SK-N-SH (cell line): ENCODE results near the gene PYGB. TPM values are rescaled to one million over a fixed set of nuclear protein-coding genes. Genes with fewer than 3 reads are reported as not detected.
A peak's percentile ranks its signal among the peaks of the same experiment; 100 is the strongest.

ENCODE experiments used
- CTCF ChIA-PET: fragments of 300-600, 350-600 bp; formaldehyde crosslinking; extraction: SDS; loops from one replicate; lab custom pipeline; 2021; lab: Yijun Ruan, JAX
- POLR2A ChIA-PET: fragments of 350-600 bp; sonication (Branson Sonifier 250); formaldehyde crosslinking; extraction: SDS; loops from one replicate; lab custom pipeline; 2020; ENCODE audit warnings: antibody characterized with exemption, inconsistent platforms; lab: Yijun Ruan, JAX
- DNase-seq: peaks from one replicate; pipeline ENCODE4 v3.0.0; 2012
- H2AFZ ChIP-seq: fragments of 200-600 bp; sonication (generic); 2 replicates; pipeline ENCODE4 v1.8.1; 2016; ENCODE audit warnings: antibody characterized with exemption, mild to moderate bottlenecking, low read depth
- H3F3A ChIP-seq: fragments of 200-600 bp; sonication (generic); replicated peaks from 2 replicates; pipeline ENCODE3; 2016; ENCODE audit warnings: antibody characterized with exemption, mild to moderate bottlenecking; ENCODE audit not compliant: insufficient read depth
- H3K27ac ChIP-seq, 2 experiments: fragments of 200-500 bp in 1 of 2; fragments of 200-600 bp in 1 of 2; sonication (Bioruptor generic) in 1 of 2; sonication (generic), shearing (Covaris generic) in 1 of 2; 2 replicates each; pipeline versions ENCODE4 v1.5.1 to v1.6.1; 2014 to 2016; ENCODE audit warnings: low read depth in 2 of 2, inconsistent platforms in 1 of 2, low read length in 1 of 2, mild to moderate bottlenecking in 1 of 2, mixed read lengths in 1 of 2
- H3K27me3 ChIP-seq: fragments of 200-600 bp; sonication (generic), shearing (Covaris generic); 2 replicates; pipeline ENCODE4 v1.6.1; 2016; ENCODE audit warnings: mixed run types; ENCODE audit not compliant: insufficient read depth
- H3K36me3 ChIP-seq, 2 experiments: fragments of 200-500 bp in 1 of 2; fragments of 200-600 bp in 1 of 2; sonication (Bioruptor generic) in 1 of 2; sonication (generic) in 1 of 2; replicated peaks in 1 of 2; 2 replicates each; pipeline versions ENCODE3 to v1.5.1; 2014 to 2016; ENCODE audit warnings: low read length in 1 of 2, mild to moderate bottlenecking in 1 of 2; ENCODE audit not compliant: insufficient read depth in 2 of 2, control insufficient read depth in 1 of 2
- H3K4me1 ChIP-seq, 2 experiments: fragments of 200-500 bp in 1 of 2; fragments of 200-600 bp in 1 of 2; sonication (Bioruptor generic) in 1 of 2; sonication (generic), shearing (Covaris generic) in 1 of 2; 2 replicates each; pipeline versions ENCODE4 v1.5.1 to v1.6.1; 2014 to 2016; ENCODE audit warnings: low read depth in 1 of 2, low read length in 1 of 2, mixed run types in 1 of 2; ENCODE audit not compliant: insufficient read depth in 2 of 2, control insufficient read depth in 1 of 2
- H3K4me2 ChIP-seq: fragments of 200-600 bp; sonication (generic), shearing (Covaris generic); 2 replicates; pipeline ENCODE4 v1.6.1; 2017; ENCODE audit warnings: mixed run types
- H3K4me3 ChIP-seq, 2 experiments: fragments of 200-500 bp in 1 of 2; fragments of 200-600 bp in 1 of 2; sonication (Bioruptor generic) in 1 of 2; sonication (generic), shearing (Covaris generic) in 1 of 2; 2 replicates each; pipeline versions ENCODE4 v1.5.1 to v1.8.1; 2014 to 2016; ENCODE audit warnings: low read depth in 2 of 2, inconsistent platforms in 1 of 2, low read length in 1 of 2, mild to moderate bottlenecking in 1 of 2, mixed read lengths in 1 of 2, moderate library complexity in 1 of 2
- H3K79me2 ChIP-seq: fragments of 200-600 bp; sonication (generic); 2 replicates; pipeline ENCODE4 v1.8.1; 2017; ENCODE audit warnings: mild to moderate bottlenecking; ENCODE audit not compliant: insufficient read depth
- H3K9ac ChIP-seq: fragments of 200-600 bp; sonication (generic); 2 replicates; pipeline ENCODE4 v1.6.1; 2017; ENCODE audit warnings: mixed run types
- H3K9me2 ChIP-seq: fragments of 200-600 bp; sonication (generic); 2 replicates; pipeline ENCODE4 v1.6.1; 2017; ENCODE audit warnings: mixed run types
- H3K9me3 ChIP-seq: fragments of 200-600 bp; sonication (generic); 2 replicates; pipeline ENCODE4 v1.6.1; 2017; ENCODE audit warnings: mixed run types, mild to moderate bottlenecking, moderate library complexity
- H4K20me1 ChIP-seq: fragments of 200-600 bp; sonication (generic); 2 replicates; pipeline ENCODE4 v1.6.1; 2017; ENCODE audit warnings: mild to moderate bottlenecking, mixed run types; ENCODE audit not compliant: insufficient read depth
- CHD2 ChIP-seq: fragments of 150-350 bp; IDR thresholded peaks from 2 replicates; pipeline ENCODE4 v1.6.1; 2018; ENCODE audit warnings: low read length; ENCODE audit not compliant: partially characterized antibody
- GABPA ChIP-seq: IDR thresholded peaks from 2 replicates; pipeline ENCODE4 v1.4.0; 2012; ENCODE audit warnings: low read depth, mild to moderate bottlenecking
- NFIC ChIP-seq: IDR thresholded peaks from 2 replicates; pipeline ENCODE4 v1.4.0; 2012; ENCODE audit warnings: borderline replicate concordance
- NRF1 ChIP-seq: IDR thresholded peaks from 2 replicates; pipeline ENCODE4 v1.6.1; 2012; ENCODE audit warnings: low read depth, mild to moderate bottlenecking, low read length
- POLR2AphosphoS5 ChIP-seq: IDR thresholded peaks from 2 replicates; pipeline ENCODE4 v1.6.1; 2012; ENCODE audit warnings: low read depth, low read length
- RAD21 ChIP-seq: IDR thresholded peaks from 2 replicates; pipeline ENCODE4 v1.6.1; 2012; ENCODE audit warnings: mild to moderate bottlenecking, low read length
- RCOR1 ChIP-seq: fragments of 150-350 bp; IDR thresholded peaks from 2 replicates; pipeline ENCODE4 v1.6.1; 2017; ENCODE audit warnings: antibody characterized with exemption, low read length
- SIN3A ChIP-seq: IDR thresholded peaks from 2 replicates; pipeline ENCODE4 v1.6.1; 2012; ENCODE audit warnings: low read depth, mild to moderate bottlenecking, low read length, moderate library complexity, borderline replicate concordance
- SMC3 ChIP-seq: IDR thresholded peaks from 2 replicates; pipeline ENCODE4 v1.6.1; 2012; ENCODE audit warnings: low read depth, low read length, improper control_type of control experiment
- WGBS: methylation state at CpG from one replicate; pipeline ENCODE4 v1.1.6; 2017; ENCODE audit warnings: low lambda C conversion rate; 5-methylcytosine and 5-hydroxymethylcytosine counted together
- polyA plus RNA-seq, 3 experiments: library from polyadenylated mRNA; depleted of rRNA; stranded (reverse); fragments of >200 nt; gene quantifications; 2 replicates each; pipeline ENCODE4 v1.2.3, GENCODE V29; 2012
- TF ChIP-seq, protein P1 (sequence below): IDR thresholded peaks from 2 replicates; pipeline ENCODE4 v1.4.0; 2012; ENCODE audit warnings: low read depth, borderline replicate concordance
- TF ChIP-seq, protein P2 (sequence below): IDR thresholded peaks from 2 replicates; pipeline ENCODE4 v1.6.1; 2012; ENCODE audit warnings: mild to moderate bottlenecking, low read depth, low read length, moderate library complexity

Gene PYGB
- polyA plus RNA-seq, 1 of the 3 experiments (the other 2 are of a cell fraction), result 35.8 TPM

DNA sequence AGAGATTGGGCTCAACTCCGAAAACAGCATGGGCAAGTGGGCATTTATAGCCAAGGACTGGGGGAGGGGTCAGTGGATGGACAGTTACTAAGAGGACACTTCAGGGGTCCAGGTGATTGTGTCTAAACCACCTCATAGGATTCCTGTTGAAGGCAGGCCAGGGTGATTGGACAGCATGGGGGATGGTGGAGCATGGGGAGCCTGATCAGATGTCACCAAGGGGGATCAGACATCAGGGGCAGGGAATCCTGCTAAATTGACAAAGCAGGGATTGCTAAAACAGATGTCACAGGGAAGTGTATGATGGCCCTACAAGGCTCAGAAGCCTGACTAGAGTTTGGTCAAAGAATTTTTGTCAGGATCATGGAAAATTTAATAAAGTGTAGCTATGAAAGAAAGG, 2.4 kb upstream of the PYGB start:
- Histone ChIP-seq H3K9me3 (no peaks in the 10 kb centered on the region), H3K79me2 (peaks cover 21% of the 10 kb centered on the region), H3K36me3 (peaks cover 0 to 4% of the 10 kb centered on the region in 2 experiments), H3F3A (peaks cover 14% of the 10 kb centered on the region), H2AFZ (no peak overlapping the region), H3K9me2 (no peaks in the 10 kb centered on the region), H4K20me1 (peaks cover 13% of the 10 kb centered on the region), H3K4me3 (no peak overlapping the region), H3K4me1 (peaks cover 6 to 31% of the 10 kb centered on the region in 2 experiments), H3K9ac (no peak overlapping the region), H3K27ac (no peak overlapping the region), H3K27me3 (no peaks in the 10 kb centered on the region), H3K4me2 (no peak overlapping the region)
- TF ChIP-seq, protein P1, sequence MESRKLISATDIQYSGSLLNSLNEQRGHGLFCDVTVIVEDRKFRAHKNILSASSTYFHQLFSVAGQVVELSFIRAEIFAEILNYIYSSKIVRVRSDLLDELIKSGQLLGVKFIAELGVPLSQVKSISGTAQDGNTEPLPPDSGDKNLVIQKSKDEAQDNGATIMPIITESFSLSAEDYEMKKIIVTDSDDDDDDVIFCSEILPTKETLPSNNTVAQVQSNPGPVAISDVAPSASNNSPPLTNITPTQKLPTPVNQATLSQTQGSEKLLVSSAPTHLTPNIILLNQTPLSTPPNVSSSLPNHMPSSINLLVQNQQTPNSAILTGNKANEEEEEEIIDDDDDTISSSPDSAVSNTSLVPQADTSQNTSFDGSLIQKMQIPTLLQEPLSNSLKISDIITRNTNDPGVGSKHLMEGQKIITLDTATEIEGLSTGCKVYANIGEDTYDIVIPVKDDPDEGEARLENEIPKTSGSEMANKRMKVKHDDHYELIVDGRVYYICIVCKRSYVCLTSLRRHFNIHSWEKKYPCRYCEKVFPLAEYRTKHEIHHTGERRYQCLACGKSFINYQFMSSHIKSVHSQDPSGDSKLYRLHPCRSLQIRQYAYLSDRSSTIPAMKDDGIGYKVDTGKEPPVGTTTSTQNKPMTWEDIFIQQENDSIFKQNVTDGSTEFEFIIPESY, result no peak
- TF ChIP-seq SIN3A (no peak), POLR2AphosphoS5 (no peak), RCOR1 (no peak), GABPA (no peak), RAD21 (no peak), NRF1 (no peak), NFIC (no peak), SMC3 (no peak), CHD2 (no peak)
- TF ChIP-seq, protein P2, sequence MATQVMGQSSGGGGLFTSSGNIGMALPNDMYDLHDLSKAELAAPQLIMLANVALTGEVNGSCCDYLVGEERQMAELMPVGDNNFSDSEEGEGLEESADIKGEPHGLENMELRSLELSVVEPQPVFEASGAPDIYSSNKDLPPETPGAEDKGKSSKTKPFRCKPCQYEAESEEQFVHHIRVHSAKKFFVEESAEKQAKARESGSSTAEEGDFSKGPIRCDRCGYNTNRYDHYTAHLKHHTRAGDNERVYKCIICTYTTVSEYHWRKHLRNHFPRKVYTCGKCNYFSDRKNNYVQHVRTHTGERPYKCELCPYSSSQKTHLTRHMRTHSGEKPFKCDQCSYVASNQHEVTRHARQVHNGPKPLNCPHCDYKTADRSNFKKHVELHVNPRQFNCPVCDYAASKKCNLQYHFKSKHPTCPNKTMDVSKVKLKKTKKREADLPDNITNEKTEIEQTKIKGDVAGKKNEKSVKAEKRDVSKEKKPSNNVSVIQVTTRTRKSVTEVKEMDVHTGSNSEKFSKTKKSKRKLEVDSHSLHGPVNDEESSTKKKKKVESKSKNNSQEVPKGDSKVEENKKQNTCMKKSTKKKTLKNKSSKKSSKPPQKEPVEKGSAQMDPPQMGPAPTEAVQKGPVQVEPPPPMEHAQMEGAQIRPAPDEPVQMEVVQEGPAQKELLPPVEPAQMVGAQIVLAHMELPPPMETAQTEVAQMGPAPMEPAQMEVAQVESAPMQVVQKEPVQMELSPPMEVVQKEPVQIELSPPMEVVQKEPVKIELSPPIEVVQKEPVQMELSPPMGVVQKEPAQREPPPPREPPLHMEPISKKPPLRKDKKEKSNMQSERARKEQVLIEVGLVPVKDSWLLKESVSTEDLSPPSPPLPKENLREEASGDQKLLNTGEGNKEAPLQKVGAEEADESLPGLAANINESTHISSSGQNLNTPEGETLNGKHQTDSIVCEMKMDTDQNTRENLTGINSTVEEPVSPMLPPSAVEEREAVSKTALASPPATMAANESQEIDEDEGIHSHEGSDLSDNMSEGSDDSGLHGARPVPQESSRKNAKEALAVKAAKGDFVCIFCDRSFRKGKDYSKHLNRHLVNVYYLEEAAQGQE, result no peak
- ChIA-PET CTCF (interaction anchor here (1.1 to 6.4 kb wide), 2 partner anchors 66 to 153 kb away, joined by 3 to 28 read pairs; no protein-coding TSS in a partner anchor), POLR2A (interaction anchor here (3.1 kb wide), 1 partner anchor 50 kb away, joined by 14 read pairs; the partner anchor contains the start of gene ENTPD6)
- 86% methylated on average over 1 of the region's 1 CpG for WGBS
- peak; percentile 1 for DNase-seq
